Activated CD8-positive, alpha-beta T cell treated with anti-CD3 and anti-CD28 coated beads for 36 hours (primary cell): ENCODE measurements around the gene PRLH. TPM values are rescaled to one million over a fixed set of nuclear protein-coding genes. Genes with fewer than 3 reads are reported as not detected.
A peak's percentile ranks its signal among the peaks of the same experiment; 100 is the strongest.

Source experiments
- ATAC-seq: fragments of 200-7000 bp; cut with Tn5 transposase; one replicate; pipeline ENCODE4 v1.10.0; 2021; ENCODE audit warnings: mild to moderate bottlenecking, moderate library complexity
- CTCF ChIA-PET: fragments of 350-600 bp; sonication (Branson Sonifier 250); formaldehyde crosslinking; loops from one replicate; lab custom pipeline; 2021; ENCODE audit warnings: antibody characterized with exemption; lab: Charles Lee
- POLR2A ChIA-PET: fragments of 350-600 bp; sonication (Branson Sonifier 250); formaldehyde crosslinking; loops from one replicate; lab custom pipeline; 2021; ENCODE audit warnings: antibody characterized with exemption; lab: Charles Lee
- DNase-seq: peaks from one replicate; pipeline ENCODE4 v3.0.0-alpha.2; 2020
- H3K27ac Mint-ChIP-seq: one replicate; pipeline ENCODE4 v1.8.0; 2021; ENCODE audit warnings: mild to moderate bottlenecking, mixed read lengths
- H3K27me3 Mint-ChIP-seq: one replicate; pipeline ENCODE4 v1.8.0; 2021; ENCODE audit warnings: mixed read lengths
- H3K36me3 Mint-ChIP-seq: one replicate; pipeline ENCODE4 v1.8.0; 2021; ENCODE audit warnings: low read depth, mixed read lengths
- H3K4me1 Mint-ChIP-seq: one replicate; pipeline ENCODE4 v1.8.0; 2021; ENCODE audit warnings: low read depth, mixed read lengths
- H3K4me3 Mint-ChIP-seq: one replicate; pipeline ENCODE4 v1.8.0; 2021; ENCODE audit warnings: mild to moderate bottlenecking, moderate library complexity, mixed read lengths
- H3K9me3 Mint-ChIP-seq: one replicate; pipeline ENCODE4 v1.8.0; 2021; ENCODE audit warnings: mixed read lengths
- intact Hi-C: fragments of 100-400 bp; cut with micrococcal nuclease; formaldehyde crosslinking; loops from one replicate; pipeline ENCODE4 v1.10.0; 2022
- total RNA-seq, 2 experiments: library from RNA; stranded (reverse); gene quantifications; one replicate each; pipeline ENCODE4 v1.2.3, GENCODE V29; 2021
- TF ChIP-seq, protein P1 (sequence below): fragments of 200-600 bp; IDR thresholded peaks from one replicate; pipeline ENCODE4 v1.8.0; 2022; ENCODE audit warnings: antibody characterized with exemption, mild to moderate bottlenecking

PRLH gene
- total RNA-seq, 2 experiments from 2014 or later: not detected

- CTCF ChIA-PET: interaction anchor here (1.0 to 1.2 kb wide), 5 partner anchors 9 to 155 kb away, joined by 3 to 4 read pairs (median 3); no protein-coding TSS in a partner anchor
- Mint-ChIP-seq H3K9me3 (no peaks in the 10 kb centered on the region), H3K27me3 (no peaks in the 10 kb centered on the region), H3K27ac (no peak within 1 kb of the TSS), H3K36me3 (no peaks in the 10 kb centered on the region), H3K4me1 (peaks cover 9% of the 10 kb centered on the region), H3K4me3 (no peak within 1 kb of the TSS)
- TF ChIP-seq, protein P1, sequence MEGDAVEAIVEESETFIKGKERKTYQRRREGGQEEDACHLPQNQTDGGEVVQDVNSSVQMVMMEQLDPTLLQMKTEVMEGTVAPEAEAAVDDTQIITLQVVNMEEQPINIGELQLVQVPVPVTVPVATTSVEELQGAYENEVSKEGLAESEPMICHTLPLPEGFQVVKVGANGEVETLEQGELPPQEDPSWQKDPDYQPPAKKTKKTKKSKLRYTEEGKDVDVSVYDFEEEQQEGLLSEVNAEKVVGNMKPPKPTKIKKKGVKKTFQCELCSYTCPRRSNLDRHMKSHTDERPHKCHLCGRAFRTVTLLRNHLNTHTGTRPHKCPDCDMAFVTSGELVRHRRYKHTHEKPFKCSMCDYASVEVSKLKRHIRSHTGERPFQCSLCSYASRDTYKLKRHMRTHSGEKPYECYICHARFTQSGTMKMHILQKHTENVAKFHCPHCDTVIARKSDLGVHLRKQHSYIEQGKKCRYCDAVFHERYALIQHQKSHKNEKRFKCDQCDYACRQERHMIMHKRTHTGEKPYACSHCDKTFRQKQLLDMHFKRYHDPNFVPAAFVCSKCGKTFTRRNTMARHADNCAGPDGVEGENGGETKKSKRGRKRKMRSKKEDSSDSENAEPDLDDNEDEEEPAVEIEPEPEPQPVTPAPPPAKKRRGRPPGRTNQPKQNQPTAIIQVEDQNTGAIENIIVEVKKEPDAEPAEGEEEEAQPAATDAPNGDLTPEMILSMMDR: no peak
- intact Hi-C loops: no loop called here
- POLR2A ChIA-PET: no interaction called here
- DNase-seq (peak; percentile 52), ATAC-seq (peak; percentile 78)
These were observed 24.1 kb downstream of the PRLH start, which contains the start of gene RAB17 for GRCh38 chr2:237590272-237591140. Gene RAB17 (minus strand): TSS chr2:237590734. CDS start chr2:237586154, 4,580 bp downstream.

- H3K27ac Mint-ChIP-seq: no peak overlapping the region
- ChIA-PET POLR2A (no interaction called here), CTCF (interaction anchor here (1.0 to 1.2 kb wide), 4 partner anchors 10 to 154 kb away, joined by 3 to 4 read pairs (median 3); no protein-coding TSS in a partner anchor)
- no peaks in the 10 kb centered on the region for H3K9me3 Mint-ChIP-seq
- no peak overlapping the region for H3K4me3 Mint-ChIP-seq
- intact Hi-C loops: no loop called here
- H3K4me1 Mint-ChIP-seq: peaks cover 9% of the 10 kb centered on the region
- H3K36me3 Mint-ChIP-seq: no peaks in the 10 kb centered on the region
- no peaks in the 10 kb centered on the region for H3K27me3 Mint-ChIP-seq
- TF ChIP-seq, protein P1: no peak
- peak; percentile 60 for ATAC-seq
- peak; percentile 48 for DNase-seq
These were observed 24.9 kb downstream of the PRLH start for GRCh38 chr2:237591141-237591881.

- Mint-ChIP-seq H3K4me3 (no peak overlapping the region), H3K27me3 (no peaks in the 10 kb centered on the region), H3K9me3 (no peaks in the 10 kb centered on the region), H3K27ac (no peak overlapping the region), H3K4me1 (peaks cover 9% of the 10 kb centered on the region), H3K36me3 (no peaks in the 10 kb centered on the region)
- CTCF ChIA-PET: interaction anchor here (1.1 to 1.6 kb wide), 4 partner anchors 10 to 153 kb away, joined by 3 to 6 read pairs (median 4); no protein-coding TSS in a partner anchor
- POLR2A ChIA-PET: interaction anchor here (1.4 kb wide), 1 partner anchor 11 kb away, joined by 3 read pairs; no protein-coding TSS in a partner anchor
- ATAC-seq (no peak), DNase-seq (no peak)
- intact Hi-C loops: no loop called here
- TF ChIP-seq, protein P1: no peak
These were observed 26.1 kb downstream of the PRLH start for GRCh38 chr2:237592425-237592980.

- no peak overlapping the region for H3K4me3 Mint-ChIP-seq
- CTCF ChIA-PET: interaction anchor here (1.6 kb wide), 2 partner anchors 12 to 152 kb away, joined by 4 to 6 read pairs; no protein-coding TSS in a partner anchor
- no peaks in the 10 kb centered on the region for H3K36me3 Mint-ChIP-seq
These were observed 26.7 kb downstream of the PRLH start for GRCh38 chr2:237593036-237593435.

More at GRCh38 chr2:237593036-237593435, 26.7 kb downstream of the PRLH start:
- DNase-seq (no peak), ATAC-seq (no peak)
- POLR2A ChIA-PET: interaction anchor here (1.2 to 1.4 kb wide), 2 partner anchors 11 kb away, joined by 3 read pairs; no protein-coding TSS in a partner anchor
- Mint-ChIP-seq H3K4me1 (peaks cover 9% of the 10 kb centered on the region), H3K27ac (no peak overlapping the region), H3K27me3 (no peaks in the 10 kb centered on the region), H3K9me3 (no peaks in the 10 kb centered on the region)
- intact Hi-C loops: no loop called here
- TF ChIP-seq, protein P1: no peak
